B cell (primary cell): ENCODE measurements around the gene DUSP5.

Source experiments
- CTCF ChIP-seq: fragments of 200-600 bp; IDR thresholded peaks from one replicate; pipeline ENCODE4 v1.8.0; 2022; ENCODE audit warnings: antibody characterized with exemption, mild to moderate bottlenecking
- EZH2 ChIP-seq: IDR thresholded peaks from 2 replicates; pipeline ENCODE4 v1.6.1; 2012; ENCODE audit warnings: borderline replicate concordance, low read depth, mild to moderate bottlenecking, moderate library complexity, low read length; ENCODE audit not compliant: insufficient read depth, poor library complexity, severe bottlenecking

- TF ChIP-seq CTCF = no peak
- TF ChIP-seq EZH2 = no peak
These were observed 18.0 kb upstream of the DUSP5 start for GRCh38 chr10:110479710-110480109.
